ENCODE measurements around the gene MGAT5. TPM values are rescaled to one million over a fixed set of nuclear protein-coding genes. Genes with fewer than 3 reads are reported as not detected.

The MGAT5 gene
- total and polyA plus RNA-seq, 7 experiments from 2014 or later = 5.3 to 48.0 (median 40.0) TPM

DNA sequence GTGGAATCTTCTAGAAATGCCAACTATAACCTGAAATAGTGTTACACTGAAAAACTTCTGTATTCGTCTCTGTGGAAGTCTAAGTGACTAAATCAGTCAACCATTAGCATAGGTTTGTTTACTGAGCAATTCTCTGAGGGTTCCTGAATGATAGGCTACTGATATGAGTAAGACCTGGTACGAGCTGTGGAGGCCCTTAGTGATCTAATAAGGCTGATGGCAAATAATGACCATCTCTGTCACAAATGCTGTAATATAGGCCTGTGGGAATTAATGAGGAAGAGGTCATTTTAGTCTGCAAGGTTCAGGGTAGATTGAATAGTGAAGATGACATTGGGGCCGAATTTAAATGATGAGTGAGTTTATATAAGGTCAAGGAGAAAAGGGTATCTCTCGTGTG is 82.5 kb downstream of the MGAT5 start:
- intact Hi-C loops (cut with micrococcal nuclease) = no loop called here
- Histone ChIP-seq H3K27me3 (ENCODE audit: control insufficient read depth in 2 of 2, insufficient read depth in 2 of 2, low read length in 2 of 2) (no peaks in the 10 kb centered on the region), H3K27ac (ENCODE audit: low read depth, low read length) (no peak overlapping the region), H3K36me3 (ENCODE audit: control insufficient read depth in 2 of 3, insufficient read depth in 3 of 3, low read length in 3 of 3) (no peaks in the 10 kb centered on the region), H3K4me1 (ENCODE audit: control insufficient read depth in 2 of 2, insufficient read depth in 2 of 2, low read length in 2 of 2) (no peaks in the 10 kb centered on the region), H3K4me3 (ENCODE audit: low read length) (no peak overlapping the region), H3K9me3 (ENCODE audit: control insufficient read depth in 2 of 3, low read length in 3 of 3) (no peaks in the 10 kb centered on the region)
- DNase-seq (no peak), ATAC-seq (no peak)
- Mint-ChIP-seq H3K9me3 (peaks cover 0 to 7% (median 4%) of the 10 kb centered on the region in 11 donors), H3K36me3 (peaks cover 4 to 64% (median 36%) of the 10 kb centered on the region in 5 donors), H3K4me3 (no peak overlapping the region), H3K4me1 (peaks cover 0 to 9% (median 4%) of the 10 kb centered on the region in 7 donors), H3K27ac (no peak overlapping the region), H3K27me3 (no peaks in the 10 kb centered on the region)
- ChIA-PET POLR2A (no interaction called here), CTCF (no interaction called here)

DNA sequence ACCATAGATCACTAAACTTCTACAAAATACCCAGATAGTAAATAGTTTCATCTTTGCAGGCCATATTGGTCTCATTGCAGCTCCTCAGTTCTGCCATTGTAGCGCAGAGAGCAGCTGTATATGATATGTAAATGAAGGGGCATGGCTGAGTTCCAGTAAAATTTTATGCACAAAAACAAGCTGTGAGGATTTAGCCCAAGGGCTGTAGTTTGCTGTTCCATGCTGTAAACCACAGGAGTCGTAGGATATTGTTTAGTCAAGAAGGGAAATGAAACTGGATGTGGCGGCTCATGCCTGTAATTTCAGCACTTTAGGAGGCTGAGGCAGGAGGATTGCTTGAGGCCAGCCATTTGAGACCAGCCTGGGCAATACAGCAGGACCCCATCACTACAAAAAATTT is 83.0 kb downstream of the MGAT5 start:
- Mint-ChIP-seq H3K36me3 (peaks cover 4 to 65% (median 37%) of the 10 kb centered on the region in 5 donors), H3K27ac (no peak overlapping the region), H3K9me3 (peaks cover 0 to 3% (median 0%) of the 10 kb centered on the region in 11 donors), H3K4me3 (no peak overlapping the region), H3K4me1 (peaks cover 0 to 9% (median 4%) of the 10 kb centered on the region in 7 donors), H3K27me3 (no peaks in the 10 kb centered on the region)
- intact Hi-C loops (cut with micrococcal nuclease) = no loop called here
- no peaks in the 10 kb centered on the region for H3K36me3 ChIP-seq (ENCODE audit: control insufficient read depth in 2 of 3, insufficient read depth in 3 of 3, low read length in 3 of 3)
- no peak overlapping the region for H3K27ac ChIP-seq (ENCODE audit: low read depth, low read length)
- H3K4me1 ChIP-seq (ENCODE audit: control insufficient read depth in 2 of 2, insufficient read depth in 2 of 2, low read length in 2 of 2) = no peaks in the 10 kb centered on the region
- DNase-seq (no peak), ATAC-seq (no peak)
- no peaks in the 10 kb centered on the region for H3K9me3 ChIP-seq (ENCODE audit: control insufficient read depth in 2 of 3, low read length in 3 of 3)
- H3K27me3 ChIP-seq (ENCODE audit: control insufficient read depth in 2 of 2, insufficient read depth in 2 of 2, low read length in 2 of 2) = no peaks in the 10 kb centered on the region
- CTCF ChIA-PET = no interaction called here
- POLR2A ChIA-PET = no interaction called here
- H3K4me3 ChIP-seq (ENCODE audit: low read length) = no peak overlapping the region

DNA sequence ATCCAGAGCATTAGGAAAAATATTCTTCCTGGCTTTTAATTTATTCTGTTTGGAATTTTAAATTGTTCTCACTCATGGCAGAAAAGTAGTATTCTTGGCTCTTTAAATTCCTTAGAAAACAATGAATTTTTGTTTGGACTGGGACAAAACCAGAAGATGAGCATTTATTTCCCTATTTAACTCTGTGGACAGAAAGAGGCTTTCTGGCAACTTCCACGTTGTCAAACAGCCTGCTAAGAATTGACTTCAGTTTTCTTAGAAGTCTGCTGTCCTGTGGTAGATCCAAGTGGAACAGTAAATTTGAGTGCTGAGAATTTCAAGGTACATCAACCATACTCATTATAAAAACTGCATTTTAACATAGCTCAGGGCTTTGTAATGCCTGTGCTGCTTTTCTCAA is 83.8 kb downstream of the MGAT5 start:
- H3K27ac Mint-ChIP-seq = no peak overlapping the region
- peaks cover 0 to 9% (median 4%) of the 10 kb centered on the region in 7 donors for H3K4me1 Mint-ChIP-seq
- no peaks in the 10 kb centered on the region for H3K4me1 ChIP-seq (ENCODE audit: control insufficient read depth in 2 of 2, insufficient read depth in 2 of 2, low read length in 2 of 2)
- no peaks in the 10 kb centered on the region for H3K27me3 ChIP-seq (ENCODE audit: control insufficient read depth in 2 of 2, insufficient read depth in 2 of 2, low read length in 2 of 2)
- CTCF ChIA-PET = interaction anchor here (0.6 kb wide), 1 partner anchor 997 kb away, joined by 8 read pairs; no protein-coding TSS in a partner anchor
- no peak for DNase-seq
- H3K27ac ChIP-seq (ENCODE audit: low read depth, low read length) = no peak overlapping the region
- intact Hi-C loops (cut with micrococcal nuclease) = no loop called here
- H3K36me3 ChIP-seq (ENCODE audit: control insufficient read depth in 2 of 3, insufficient read depth in 3 of 3, low read length in 3 of 3) = no peaks in the 10 kb centered on the region
- no peaks in the 10 kb centered on the region for H3K27me3 Mint-ChIP-seq
- H3K9me3 ChIP-seq (ENCODE audit: control insufficient read depth in 2 of 3, low read length in 3 of 3) = no peaks in the 10 kb centered on the region
- no peak overlapping the region for H3K4me3 Mint-ChIP-seq
- peaks cover 0 to 3% (median 0%) of the 10 kb centered on the region in 11 donors for H3K9me3 Mint-ChIP-seq
- peaks cover 4 to 69% (median 39%) of the 10 kb centered on the region in 5 donors for H3K36me3 Mint-ChIP-seq
- H3K4me3 ChIP-seq (ENCODE audit: low read length) = no peak overlapping the region
- ATAC-seq = no peak
- POLR2A ChIA-PET = interaction anchor here (1.0 kb wide), 1 partner anchor 64 kb away, joined by 3 read pairs; no protein-coding TSS in a partner anchor

DNA sequence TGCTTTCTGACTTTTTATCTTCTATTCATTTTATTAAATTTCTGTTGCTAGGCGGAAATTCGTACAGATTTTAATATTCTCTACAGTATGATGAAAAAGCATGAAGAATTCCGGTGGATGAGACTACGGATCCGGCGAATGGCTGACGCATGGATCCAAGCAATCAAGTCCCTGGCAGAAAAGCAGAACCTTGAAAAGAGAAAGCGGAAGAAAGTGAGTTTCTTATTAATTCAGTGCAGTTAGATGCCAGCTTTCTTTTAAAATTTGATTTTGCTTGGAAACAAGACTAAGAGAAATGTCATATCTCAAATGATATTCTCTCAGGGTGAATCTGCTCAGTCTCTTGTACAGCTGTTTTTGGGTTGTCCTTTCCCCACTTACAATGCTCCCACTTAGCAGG is 84.3 kb downstream of the MGAT5 start:
- H3K9me3 Mint-ChIP-seq = peaks cover 0 to 3% (median 0%) of the 10 kb centered on the region in 11 donors
- ATAC-seq (no peak), DNase-seq (no peak)
- H3K4me3 Mint-ChIP-seq = no peak overlapping the region
- H3K36me3 Mint-ChIP-seq = peaks cover 4 to 74% (median 45%) of the 10 kb centered on the region in 5 donors
- no peaks in the 10 kb centered on the region for H3K27me3 Mint-ChIP-seq
- H3K4me1 ChIP-seq (ENCODE audit: control insufficient read depth in 2 of 2, insufficient read depth in 2 of 2, low read length in 2 of 2) = no peaks in the 10 kb centered on the region
- peaks cover 0 to 9% (median 4%) of the 10 kb centered on the region in 7 donors for H3K4me1 Mint-ChIP-seq
- no peaks in the 10 kb centered on the region for H3K9me3 ChIP-seq (ENCODE audit: control insufficient read depth in 2 of 3, low read length in 3 of 3)
- intact Hi-C loops (cut with micrococcal nuclease) = no loop called here
- H3K27ac Mint-ChIP-seq = peak overlapping the region in 1 of 9 donors; percentile 36
- H3K36me3 ChIP-seq (ENCODE audit: control insufficient read depth in 2 of 3, insufficient read depth in 3 of 3, low read length in 3 of 3) = no peaks in the 10 kb centered on the region
- ChIA-PET CTCF (no interaction called here), POLR2A (interaction anchor here (0.7 to 1.0 kb wide), 2 partner anchors 44 to 65 kb away, joined by 3 read pairs; no protein-coding TSS in a partner anchor)
- no peak overlapping the region for H3K4me3 ChIP-seq (ENCODE audit: low read length)
- no peak overlapping the region for H3K27ac ChIP-seq (ENCODE audit: low read depth, low read length)
- no peaks in the 10 kb centered on the region for H3K27me3 ChIP-seq (ENCODE audit: control insufficient read depth in 2 of 2, insufficient read depth in 2 of 2, low read length in 2 of 2)

DNA sequence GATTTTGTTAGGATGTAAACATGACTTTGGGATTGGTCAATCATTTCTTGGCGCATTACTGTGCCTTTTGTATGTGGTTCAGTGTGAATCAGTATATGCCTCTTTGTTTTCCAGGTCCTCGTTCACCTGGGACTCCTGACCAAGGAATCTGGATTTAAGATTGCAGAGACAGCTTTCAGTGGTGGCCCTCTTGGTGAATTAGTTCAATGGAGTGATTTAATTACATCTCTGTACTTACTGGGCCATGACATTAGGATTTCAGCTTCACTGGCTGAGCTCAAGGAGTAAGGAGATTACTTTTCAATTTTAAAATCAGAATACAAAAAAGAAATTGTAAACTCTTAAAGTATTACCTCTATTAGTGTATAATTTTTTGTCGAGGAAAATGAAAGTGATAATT is 87.6 kb downstream of the MGAT5 start:
- intact Hi-C loops (cut with micrococcal nuclease) = no loop called here
- Histone ChIP-seq H3K27ac (ENCODE audit: low read depth, low read length) (no peak overlapping the region), H3K9me3 (ENCODE audit: control insufficient read depth in 2 of 3, low read length in 3 of 3) (no peaks in the 10 kb centered on the region), H3K36me3 (ENCODE audit: control insufficient read depth in 2 of 3, insufficient read depth in 3 of 3, low read length in 3 of 3) (no peaks in the 10 kb centered on the region), H3K27me3 (ENCODE audit: control insufficient read depth in 2 of 2, insufficient read depth in 2 of 2, low read length in 2 of 2) (no peaks in the 10 kb centered on the region), H3K4me3 (ENCODE audit: low read length) (no peak overlapping the region), H3K4me1 (ENCODE audit: control insufficient read depth in 2 of 2, insufficient read depth in 2 of 2, low read length in 2 of 2) (no peaks in the 10 kb centered on the region)
- Mint-ChIP-seq H3K27me3 (no peaks in the 10 kb centered on the region), H3K27ac (no peak overlapping the region), H3K4me3 (no peak overlapping the region), H3K36me3 (peaks cover 4 to 85% (median 59%) of the 10 kb centered on the region in 5 donors), H3K4me1 (peaks cover 0 to 10% (median 3%) of the 10 kb centered on the region in 7 donors), H3K9me3 (peaks cover 0 to 4% (median 0%) of the 10 kb centered on the region in 11 donors)
- POLR2A ChIA-PET = no interaction called here
- DNase-seq (no peak), ATAC-seq (no peak)
- CTCF ChIA-PET = interaction anchor here (1.2 kb wide), 1 partner anchor 96 kb away, joined by 5 read pairs; no protein-coding TSS in a partner anchor

DNA sequence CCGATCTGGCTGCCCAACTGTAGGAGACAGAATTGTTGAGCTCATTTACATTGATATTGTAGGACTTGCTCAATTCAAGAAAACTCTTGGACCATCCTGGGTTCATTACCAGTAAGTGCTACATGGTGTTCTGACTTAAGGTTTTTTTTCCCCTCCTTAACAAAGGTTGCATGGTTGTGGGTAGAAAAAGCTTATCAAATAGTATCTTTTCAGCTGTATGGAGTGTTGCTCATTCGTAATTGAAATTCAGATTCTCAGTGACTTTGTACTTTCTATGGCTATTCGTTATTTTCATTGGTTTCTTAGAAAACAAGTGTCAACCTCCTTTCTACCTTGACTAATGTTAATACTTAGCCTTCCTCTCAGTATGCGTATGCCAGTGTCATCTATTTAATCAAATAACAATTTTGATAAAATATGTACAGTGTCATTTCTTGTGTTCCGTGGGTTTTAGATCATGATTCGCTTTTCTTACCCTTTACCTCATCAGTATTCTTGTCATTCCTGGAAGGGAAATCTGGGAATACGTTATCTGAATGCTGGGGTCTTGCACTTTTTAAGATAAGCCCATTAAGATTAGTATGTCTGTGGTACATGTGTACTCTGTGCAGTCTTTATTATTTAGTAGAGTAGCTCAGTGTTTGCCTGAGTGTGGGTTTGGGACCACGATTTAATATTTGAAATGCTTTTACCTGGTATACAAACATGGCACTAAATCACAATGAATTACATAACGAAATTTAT is 91.3 kb downstream of the MGAT5 start:
- ChIA-PET POLR2A (interaction anchor here (1.3 kb wide), 1 partner anchor 225 kb away, joined by 6 read pairs; no protein-coding TSS in a partner anchor), CTCF (interaction anchor here (1.1 kb wide), 1 partner anchor 227 kb away, joined by 3 read pairs; no protein-coding TSS in a partner anchor)
- Mint-ChIP-seq H3K36me3 (peaks cover 0 to 71% (median 61%) of the 10 kb centered on the region in 5 donors), H3K4me1 (peaks cover 0 to 8% (median 3%) of the 10 kb centered on the region in 7 donors), H3K27me3 (no peaks in the 10 kb centered on the region), H3K9me3 (peaks cover 0 to 2% (median 0%) of the 10 kb centered on the region in 11 donors), H3K4me3 (no peak overlapping the region), H3K27ac (no peak overlapping the region)
- H3K9me3 ChIP-seq (ENCODE audit: control insufficient read depth in 2 of 3, low read length in 3 of 3) = no peaks in the 10 kb centered on the region
- peaks cover 0 to 4% (median 0%) of the 10 kb centered on the region in 3 experiments for H3K36me3 ChIP-seq (ENCODE audit: control insufficient read depth in 2 of 3, insufficient read depth in 3 of 3, low read length in 3 of 3)
- ATAC-seq = no peak
- no peak for DNase-seq
- H3K4me3 ChIP-seq (ENCODE audit: low read length) = no peak overlapping the region
- no peak overlapping the region for H3K27ac ChIP-seq (ENCODE audit: low read depth, low read length)
- no peaks in the 10 kb centered on the region for H3K27me3 ChIP-seq (ENCODE audit: control insufficient read depth in 2 of 2, insufficient read depth in 2 of 2, low read length in 2 of 2)
- no peaks in the 10 kb centered on the region for H3K4me1 ChIP-seq (ENCODE audit: control insufficient read depth in 2 of 2, insufficient read depth in 2 of 2, low read length in 2 of 2)
- intact Hi-C loops (cut with micrococcal nuclease) = no loop called here

All from naive thymus-derived CD4-positive, alpha-beta T cell (primary cell).